K562 treated with DMSO at 1 percent for 4 hours (cell line): ENCODE data around the gene KIAA0586. TPM values are rescaled to one million over a fixed set of nuclear protein-coding genes. Genes with fewer than 3 reads are reported as not detected.

Experiments used
- total RNA-seq: library from RNA; unstranded; fragments of 300-600 nt; gene quantifications from 2 replicates; pipeline ENCODE4 v1.2.3, GENCODE V29; 2022; ENCODE audit not compliant: insufficient read depth

The KIAA0586 gene
- 9.1 and 10.3 TPM in 2 replicates for total RNA-seq

GRCh38 chr14:58427281-58428117, at the start of gene KIAA0586, which contains the start of gene TIMM9:
KIAA0586 (plus strand) TSS chr14:58427719; CDS start chr14:58428265, 546 bp downstream.
TIMM9 (minus strand) TSS chr14:58427531; CDS start chr14:58411945, 15,586 bp downstream.

GRCh38 chr14:58395812-58396788, 31.4 kb upstream of the KIAA0586 start, which contains the start of gene TOMM20L:
TOMM20L (plus strand) TSS chr14:58395930; CDS start chr14:58395958, 28 bp downstream.

Other genes with a start within 250 kb of the KIAA0586 start
- 29.0 and 40.7 TPM in 2 replicates for gene ACTR10, start 227.6 kb upstream of the KIAA0586 start, total RNA-seq
- 132 and 135 TPM in 2 replicates for gene PSMA3, start 182.9 kb upstream of the KIAA0586 start, total RNA-seq
- 4.8 and 5.6 TPM in 2 replicates for gene ARID4A, start 129.2 kb upstream of the KIAA0586 start, total RNA-seq
- not detected in 2 replicates for gene TOMM20L, start 31.8 kb upstream of the KIAA0586 start, total RNA-seq
- 45.7 and 47.6 TPM in 2 replicates for gene TIMM9, start 188 bp upstream of the KIAA0586 start, total RNA-seq
- gene DACT1, start 210.2 kb downstream of the KIAA0586 start, total RNA-seq, result 0.40 TPM in 1 of 2 replicates, not detected in the other